IPS-NIHi7 (cell line): ENCODE measurements around the gene TNFAIP3.
"Not testable (repeated sequence)": the region's sequence is repeated elsewhere in the genome, so short reads cannot be mapped to it uniquely, and the experiment has no call there.

ENCODE experiments used
- DNase-seq: peaks from one replicate; pipeline ENCODE4 v3.0.0; 2012; ENCODE audit warnings: mixed read lengths; ENCODE audit errors: extremely low spot score

TNFAIP3 gene

DNA sequence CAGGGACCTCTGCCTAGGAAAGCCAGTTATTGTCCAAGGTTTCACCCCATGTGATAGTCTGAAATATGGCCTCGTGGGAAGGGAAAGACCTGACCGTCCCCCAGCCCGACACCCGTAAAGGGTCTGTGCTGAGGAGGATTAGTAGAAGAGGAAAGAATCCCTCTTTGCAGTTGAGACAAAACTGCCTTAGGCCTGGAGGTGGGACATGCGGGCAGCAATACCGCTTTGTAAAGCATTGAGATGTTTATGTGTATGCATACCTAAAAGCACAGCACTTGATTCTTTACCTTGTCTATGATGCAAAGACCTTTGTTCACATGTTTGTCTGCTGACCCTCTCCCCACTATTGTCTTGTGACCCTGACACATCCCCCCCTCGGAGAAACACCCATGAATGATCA is 22.3 kb upstream of the TNFAIP3 start:
- DNase-seq = not testable (repeated sequence)

DNA sequence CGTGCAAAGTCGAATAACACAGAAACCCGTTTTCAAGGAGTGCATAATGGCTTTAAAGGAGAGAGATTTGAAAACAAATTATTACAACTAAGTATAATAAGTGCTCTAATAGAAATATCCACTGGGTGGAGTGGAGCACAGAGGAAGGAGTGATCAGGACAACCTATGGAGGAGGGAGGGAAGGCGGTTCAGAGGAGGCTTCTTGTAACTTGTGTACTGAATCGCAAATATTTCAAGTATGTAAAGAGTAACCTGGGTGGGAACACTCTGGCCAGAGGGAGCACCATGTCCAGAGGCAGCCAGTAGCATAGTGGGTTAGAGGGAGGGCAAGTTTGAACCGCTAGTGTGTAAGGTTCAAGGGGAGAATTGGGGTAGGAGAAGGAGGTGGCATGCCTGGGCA is 21.6 kb upstream of the TNFAIP3 start:
- no peak for DNase-seq

DNA sequence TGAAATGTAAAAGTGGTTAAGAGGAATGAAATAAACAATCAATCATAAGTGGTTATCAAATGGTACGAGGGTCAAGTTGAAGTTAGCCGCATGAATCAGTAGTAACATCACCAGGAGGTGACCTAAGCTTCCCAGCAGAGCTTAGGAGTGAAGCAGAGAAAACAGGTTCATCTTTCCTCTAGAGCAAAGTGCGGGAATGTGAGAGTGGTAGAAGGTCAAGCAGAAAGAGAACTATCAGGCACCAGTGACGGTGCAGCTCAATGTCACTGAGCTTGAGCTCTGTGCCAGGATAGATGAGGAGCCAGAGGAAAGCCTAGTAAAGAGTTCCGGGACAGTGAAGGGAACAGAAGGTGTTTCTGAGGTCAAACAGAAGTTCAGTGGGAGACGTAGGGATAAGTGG is 20.8 kb upstream of the TNFAIP3 start:
- no peak for DNase-seq

DNA sequence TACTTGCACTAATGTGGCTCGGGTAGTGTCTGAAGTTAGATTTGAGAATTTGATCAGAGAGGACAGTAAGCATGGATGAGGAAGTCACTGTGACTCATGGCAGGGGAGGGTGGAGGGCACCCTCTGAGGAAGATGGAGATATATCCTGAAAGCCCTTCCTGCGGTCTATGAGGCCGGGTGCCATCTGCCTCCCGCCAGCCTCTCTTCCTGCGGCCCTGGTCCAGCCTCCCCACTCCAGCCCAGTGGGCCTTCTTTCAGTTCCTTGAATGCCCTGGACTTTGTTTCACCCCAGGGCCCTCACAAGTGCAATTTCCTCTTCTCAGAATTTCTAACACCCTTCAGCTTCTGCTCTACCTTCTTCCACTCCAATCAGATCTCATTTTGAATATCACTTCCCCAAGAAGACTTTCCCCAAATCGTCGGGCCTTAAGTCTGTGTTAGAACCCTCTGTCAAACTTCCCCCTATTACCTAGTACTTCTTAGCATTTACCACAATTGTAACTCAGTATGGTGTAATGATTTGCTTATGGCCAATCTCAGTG is 20.2 kb upstream of the TNFAIP3 start:
- no peak for DNase-seq

DNA sequence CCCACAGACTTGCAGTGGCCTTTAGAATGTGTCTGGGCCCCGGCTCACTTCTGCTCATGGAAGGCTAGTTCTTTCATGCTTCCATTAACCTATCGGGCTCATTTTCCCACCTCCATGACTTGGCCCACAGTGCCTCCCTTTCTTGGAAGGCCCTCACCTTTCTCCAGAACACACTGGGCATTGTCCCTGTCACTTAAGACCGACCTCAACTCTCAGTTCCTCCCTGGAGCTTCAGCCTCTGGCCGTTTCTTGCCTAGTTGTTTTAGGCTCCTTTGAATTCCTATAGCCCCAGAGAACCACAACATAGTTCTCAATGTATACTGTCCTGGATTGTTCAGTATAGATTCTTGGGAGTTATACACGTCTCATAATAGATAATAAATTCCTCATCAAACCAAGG is 19.3 kb upstream of the TNFAIP3 start:
- DNase-seq = no peak

DNA sequence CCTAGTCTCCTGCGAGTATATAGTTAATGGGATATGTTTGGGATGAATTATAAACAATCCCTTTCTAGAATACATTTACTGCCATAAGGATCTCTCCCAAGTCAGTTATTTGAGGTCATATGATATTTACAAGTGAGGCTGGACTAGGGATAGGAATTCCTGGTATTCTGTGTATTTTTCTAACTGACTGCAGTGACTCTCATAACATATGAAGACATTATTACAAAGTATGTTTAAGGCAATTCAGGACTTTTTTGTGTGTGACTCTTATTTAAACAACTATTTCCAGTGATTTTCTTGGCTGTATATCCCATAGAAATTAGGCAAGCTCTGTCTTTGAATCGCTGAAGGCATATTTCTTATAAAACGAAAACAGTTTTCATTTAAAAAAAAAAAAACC is 18.4 kb upstream of the TNFAIP3 start:
- DNase-seq = no peak

DNA sequence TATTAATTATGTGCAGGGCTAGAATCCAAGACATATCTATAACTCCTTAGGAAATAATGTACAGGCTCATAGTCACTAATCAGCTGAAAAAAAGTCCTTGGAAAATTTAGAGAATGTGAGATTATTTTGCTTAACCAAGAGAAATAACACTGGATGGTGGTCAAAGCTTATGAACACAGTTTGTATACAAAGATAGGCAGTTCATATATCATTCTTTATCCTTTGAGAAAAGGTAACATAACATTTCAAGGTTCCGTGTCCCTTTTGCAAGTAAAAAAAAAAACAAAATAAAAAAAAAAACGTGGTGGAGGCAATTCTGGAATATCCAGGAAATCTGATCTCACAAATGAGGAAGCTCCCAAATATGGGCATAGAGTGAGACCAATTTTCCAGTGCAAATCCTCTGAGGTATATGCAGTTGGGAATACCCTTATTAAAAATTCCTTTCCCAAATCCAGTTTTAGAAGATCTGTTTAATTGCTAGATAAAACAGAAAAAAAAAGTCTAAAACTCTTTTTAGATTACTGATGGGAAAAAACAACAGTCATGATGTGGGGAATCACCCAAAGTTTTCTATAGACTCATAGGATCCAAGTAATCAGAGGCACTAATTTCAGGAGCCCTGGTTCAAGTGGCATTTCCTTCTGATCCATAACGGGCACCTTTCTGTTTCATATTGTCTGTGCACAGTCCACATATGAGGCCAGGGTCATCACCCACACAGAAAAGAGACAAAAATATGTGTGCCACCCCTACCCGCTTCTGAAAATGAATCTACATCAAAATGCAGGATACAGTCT is 17.7 kb upstream of the TNFAIP3 start:
- DNase-seq = no peak

DNA sequence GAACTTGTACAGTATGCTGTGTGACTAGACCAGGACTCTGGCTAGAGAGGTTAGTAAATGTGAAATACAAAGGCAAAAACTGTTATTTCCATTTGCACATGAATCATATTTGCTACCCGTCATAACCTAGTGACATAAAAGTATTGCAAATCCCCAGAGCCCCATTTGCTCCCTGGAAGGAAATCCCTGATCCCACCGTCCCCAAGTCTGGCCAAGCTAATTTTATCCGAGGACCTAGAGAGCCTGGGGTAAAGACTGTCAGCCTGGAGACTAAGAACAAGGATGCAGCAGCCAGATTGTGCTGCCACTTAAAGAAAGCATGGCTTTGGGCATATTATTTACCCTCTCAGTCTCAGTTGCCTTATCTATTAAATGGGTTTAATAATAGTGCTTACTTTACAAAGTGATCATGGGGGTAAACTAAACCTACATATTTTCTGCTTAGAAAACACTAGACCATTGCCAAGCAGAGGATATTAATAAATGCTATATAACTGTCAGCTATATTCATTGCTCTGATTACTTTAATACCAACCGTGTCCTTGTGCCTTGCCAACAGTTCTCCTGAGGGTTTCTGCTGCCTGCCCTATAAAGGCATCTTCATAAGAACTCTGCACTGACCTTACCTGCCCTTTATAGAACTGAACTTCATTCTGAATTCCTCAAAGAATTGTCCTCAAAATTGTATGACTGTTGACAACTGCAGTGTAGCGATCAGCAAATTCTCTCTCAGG is 16.9 kb upstream of the TNFAIP3 start:
- no peak for DNase-seq

DNA sequence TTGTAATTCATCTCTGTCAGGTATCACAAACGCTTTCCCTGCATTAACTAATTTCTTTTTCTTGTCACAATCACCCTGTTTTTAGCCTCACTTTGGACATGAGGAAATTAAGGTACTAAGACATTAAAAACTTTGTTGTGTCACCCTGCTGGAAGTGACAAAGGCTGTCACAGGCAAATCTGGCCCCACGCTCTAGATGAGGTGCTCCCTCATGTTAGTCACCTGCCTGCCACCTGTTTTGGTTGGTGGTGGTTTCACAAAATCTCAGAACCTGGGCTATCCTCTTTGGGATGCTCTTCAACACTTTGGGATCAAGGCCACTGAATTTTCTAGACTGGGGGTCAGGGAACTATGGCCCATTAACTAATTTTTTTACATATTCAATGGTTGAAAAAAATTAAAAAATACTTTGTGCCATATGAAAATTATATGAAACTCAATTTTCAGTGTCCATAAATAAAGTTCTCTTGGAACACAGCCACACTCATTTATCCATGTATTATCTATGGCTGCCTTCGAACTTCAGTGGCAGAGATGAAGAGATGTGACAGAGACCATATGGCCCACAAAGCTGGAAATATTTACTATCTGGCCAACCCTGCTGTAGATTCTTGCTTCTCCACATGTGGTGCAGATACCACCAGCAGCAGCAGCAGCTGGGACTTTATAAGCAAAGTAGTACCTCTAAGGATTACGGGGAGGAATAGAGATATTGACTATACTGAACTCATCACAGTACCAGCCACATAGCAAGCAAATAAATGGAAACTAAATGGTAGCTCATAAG is 16.1 kb upstream of the TNFAIP3 start:
- DNase-seq = no peak

DNA sequence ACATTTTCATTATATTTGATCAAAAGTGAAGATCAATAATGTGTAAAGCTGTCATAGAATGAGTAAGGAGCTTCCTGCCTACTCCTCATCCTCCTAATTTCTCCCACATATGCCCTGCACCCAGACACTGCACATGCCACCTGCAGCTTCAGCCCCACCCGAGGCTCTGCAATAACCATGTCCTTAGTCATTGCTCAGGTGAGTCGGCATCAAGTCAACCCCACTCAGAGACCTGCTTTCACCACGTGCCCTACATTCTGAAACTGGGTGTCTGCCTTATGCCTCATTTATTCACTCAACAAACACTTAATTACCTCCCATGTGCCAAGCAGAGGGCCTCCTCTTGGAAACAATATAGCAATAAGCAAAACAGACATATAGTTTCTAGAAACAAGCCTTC is 15.4 kb upstream of the TNFAIP3 start:
- no peak for DNase-seq

DNA sequence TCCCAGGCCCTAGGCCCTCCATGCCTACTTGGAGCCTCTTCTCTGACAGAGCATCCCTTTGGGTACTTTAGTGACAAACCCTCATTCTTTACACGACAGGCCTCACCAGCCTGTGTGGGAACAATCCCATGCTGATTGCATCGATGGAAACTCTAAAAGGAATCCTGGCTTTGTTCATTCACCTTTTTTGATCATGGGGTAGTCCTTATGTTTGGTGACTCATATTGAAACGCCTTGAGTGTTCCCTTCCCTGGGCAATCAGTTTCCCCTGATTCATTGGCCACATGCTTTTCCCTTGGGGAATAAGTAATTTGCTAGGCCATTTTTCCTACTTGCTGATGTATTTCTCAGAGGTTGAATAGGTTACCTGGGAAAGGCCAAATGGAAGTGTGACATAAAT is 14.7 kb upstream of the TNFAIP3 start:
- DNase-seq = no peak

DNA sequence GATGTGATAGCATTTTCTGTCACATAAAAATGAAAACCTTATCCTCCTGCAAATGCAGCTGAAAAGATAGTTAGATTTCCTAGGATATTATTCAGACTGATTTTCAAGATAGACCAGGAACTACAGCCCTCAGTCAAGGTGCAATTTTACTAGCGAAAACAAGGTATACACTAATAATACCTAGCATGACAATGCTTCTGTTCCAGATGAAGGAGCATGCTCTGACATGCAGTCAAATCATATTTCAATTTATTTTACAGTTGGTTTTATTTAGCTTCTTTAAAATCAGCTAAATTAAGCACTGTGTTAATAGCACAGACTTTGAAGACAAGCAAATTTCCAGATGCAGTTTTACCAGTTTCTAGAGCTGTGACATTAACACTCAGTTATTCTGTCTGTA is 14.2 kb upstream of the TNFAIP3 start:
- DNase-seq = no peak

DNA sequence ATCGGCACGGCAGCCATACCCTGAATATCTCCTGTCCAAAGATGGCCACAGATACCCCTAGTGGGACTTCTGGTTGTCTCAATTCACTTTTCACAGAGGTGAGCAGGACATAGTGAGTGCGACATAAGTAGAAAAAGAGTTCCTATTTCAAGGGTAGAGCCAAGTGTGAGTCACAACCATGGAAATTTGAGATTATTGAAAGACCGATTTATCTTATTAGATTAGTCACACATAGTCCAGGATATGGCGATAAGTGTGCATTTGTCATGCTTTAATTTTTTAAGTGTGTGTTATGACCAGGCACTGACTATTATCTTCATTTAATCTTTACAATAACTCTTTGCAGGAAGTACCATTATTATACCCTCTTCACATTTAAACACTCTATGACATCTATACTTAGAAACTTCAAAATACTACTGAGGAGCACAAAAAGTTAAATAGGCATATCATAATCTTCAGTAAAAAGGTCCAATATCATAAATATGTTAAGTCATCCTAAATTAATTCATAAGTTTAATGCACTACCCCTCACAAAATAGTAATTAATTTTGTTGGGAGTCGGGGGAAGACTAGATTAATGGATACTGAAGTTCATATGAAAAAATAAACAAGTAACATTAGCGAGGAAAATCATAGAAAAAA is 13.4 kb upstream of the TNFAIP3 start:
- DNase-seq = no peak

DNA sequence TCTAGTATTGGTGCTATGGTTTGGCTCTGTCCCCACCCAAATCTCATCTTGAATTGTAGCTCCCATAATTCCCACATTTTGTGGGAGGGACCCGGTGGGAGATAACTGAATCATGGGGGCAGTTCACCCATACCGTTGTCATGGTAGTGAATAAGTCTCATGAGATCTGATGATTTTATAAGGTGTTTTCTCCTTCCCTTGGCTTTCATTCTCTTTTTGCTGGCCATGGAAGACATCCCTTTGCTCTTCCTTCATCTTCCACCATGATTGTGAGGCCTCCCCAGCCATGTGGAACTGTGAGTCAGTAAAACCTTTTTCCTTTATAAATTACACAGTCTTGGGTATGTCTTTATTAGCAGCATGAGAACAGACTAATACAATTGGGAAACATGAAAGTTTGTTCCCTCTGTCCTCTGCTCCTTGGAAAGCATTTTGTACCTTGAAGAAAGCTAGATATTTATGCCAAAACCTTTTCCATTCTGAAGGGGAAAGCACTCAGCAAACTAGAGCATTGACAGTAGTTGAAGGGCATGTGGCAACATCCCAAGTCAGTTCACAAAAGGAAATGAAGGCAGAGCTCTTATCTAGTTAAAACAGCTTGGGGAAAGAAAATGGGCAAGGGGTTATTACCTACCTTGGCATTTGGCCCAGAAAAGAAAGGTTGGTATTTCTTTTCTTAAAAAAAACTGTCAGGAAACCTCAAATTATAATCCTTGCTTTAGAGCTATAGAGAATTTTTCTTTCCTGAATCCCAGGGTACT is 10.7 kb upstream of the TNFAIP3 start:
- DNase-seq = no peak

DNA sequence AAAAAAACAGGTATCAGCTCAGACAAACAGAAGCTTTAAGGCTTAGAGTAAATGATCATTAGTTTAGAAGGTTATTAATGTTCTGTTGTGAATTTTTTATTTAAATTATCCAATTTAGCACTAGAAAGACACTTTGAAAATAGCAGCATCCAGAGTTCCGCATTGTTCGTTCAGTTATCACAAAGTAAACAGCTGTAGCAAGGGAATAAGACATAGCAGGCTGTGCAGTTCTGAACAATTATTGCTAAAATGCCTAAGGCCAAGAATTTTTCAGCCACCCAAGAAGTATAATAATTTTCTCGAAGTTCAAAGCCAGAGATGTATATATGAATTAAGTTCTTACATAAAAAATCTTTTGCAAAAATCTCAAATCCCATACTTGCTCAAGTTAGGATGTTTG is 8.0 kb upstream of the TNFAIP3 start:
- DNase-seq = no peak

DNA sequence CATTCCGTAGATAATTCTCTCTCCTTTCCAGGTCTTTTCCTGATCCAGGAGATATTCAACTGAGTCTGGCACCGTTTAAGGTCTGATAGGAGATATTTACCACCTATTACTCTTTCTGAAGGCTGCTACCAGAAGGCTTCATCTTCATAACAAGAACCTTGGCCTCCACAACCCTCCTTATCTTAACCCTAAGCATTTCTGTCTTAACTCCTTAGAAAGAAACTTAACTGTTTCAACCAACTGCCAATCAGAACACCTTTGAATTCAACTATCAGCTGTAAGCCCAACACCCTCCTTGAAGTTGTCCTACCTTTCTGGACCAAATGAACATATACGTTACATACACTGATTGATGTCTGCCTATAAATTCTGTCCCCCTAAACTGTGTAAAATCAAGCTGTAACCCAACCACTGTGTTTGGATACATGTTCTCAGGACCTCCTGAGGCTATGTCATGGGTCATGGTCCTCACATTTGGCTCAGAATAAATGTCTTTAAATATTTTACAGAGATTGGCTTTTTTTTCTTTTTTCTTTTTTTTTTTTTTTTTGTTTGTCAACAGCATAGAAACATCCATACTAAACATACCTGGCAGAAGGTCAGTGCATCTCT is 6.6 kb upstream of the TNFAIP3 start:
- no peak for DNase-seq

DNA sequence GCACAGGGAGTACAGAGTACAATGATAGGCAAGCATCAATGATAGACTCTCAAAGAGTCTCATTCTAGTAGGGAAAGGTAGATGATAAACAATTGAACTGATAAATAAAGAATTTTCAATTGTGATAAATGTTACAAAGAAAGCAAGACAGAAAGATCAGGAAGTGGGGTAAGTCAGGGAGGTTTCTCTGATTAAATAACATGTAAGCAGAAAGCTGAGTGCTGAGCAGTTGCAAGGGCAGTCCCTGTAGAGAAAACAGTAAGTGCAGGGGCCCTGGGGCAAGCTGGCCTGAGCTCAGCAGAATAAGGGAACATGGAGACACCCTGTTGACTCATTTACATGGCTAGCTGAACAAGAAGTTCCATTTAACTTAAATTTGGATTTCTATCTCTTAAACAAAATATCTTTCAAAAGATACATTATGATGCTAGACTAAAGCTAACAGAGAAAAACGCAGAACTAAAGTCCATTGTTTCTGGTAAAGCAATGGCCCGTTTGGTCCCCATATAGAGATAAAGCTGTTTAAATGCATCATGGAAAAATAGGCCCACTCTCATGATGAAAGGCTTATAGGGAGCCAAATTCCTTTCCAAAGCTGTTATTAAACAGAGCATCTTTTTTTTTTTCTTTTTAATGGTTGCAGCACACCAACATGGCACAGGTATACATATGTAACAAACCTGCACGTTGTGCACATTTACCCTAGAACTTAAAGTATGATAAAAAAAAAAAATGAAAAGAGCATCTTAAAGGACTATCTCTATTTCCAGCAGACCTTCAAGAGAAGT is 5.3 kb upstream of the TNFAIP3 start:
- no peak for DNase-seq

DNA sequence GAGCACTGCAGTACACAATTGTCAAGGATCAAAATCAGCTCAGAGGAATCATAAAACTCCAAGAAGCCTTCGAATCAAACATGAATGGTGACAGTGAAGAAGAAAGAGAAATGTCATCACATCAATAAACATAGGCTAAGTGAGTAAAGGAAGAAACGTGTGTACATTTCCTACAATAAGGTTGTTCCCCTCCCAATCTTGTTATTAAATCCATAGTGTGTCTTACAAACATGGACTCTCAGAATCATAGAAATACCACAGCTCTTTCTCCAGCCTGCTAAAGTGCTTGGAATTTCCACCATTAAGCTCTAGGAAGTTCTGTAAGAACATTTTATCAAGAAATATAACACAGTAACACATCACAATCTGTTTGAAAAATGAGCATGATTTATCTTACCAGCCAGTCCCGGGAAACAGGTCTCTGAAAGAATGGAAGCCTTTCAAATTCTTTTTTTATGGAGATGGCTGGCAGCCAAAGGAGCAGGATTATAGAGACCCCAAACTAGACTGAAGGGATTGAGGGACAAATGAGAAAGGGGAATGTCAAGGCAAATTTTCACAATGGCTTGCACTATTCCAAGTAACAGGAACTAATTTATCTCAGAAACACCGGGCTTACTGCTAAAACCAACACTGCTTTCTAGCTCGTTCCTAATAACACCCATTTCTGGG is 4.5 kb upstream of the TNFAIP3 start:
- DNase-seq = no peak

DNA sequence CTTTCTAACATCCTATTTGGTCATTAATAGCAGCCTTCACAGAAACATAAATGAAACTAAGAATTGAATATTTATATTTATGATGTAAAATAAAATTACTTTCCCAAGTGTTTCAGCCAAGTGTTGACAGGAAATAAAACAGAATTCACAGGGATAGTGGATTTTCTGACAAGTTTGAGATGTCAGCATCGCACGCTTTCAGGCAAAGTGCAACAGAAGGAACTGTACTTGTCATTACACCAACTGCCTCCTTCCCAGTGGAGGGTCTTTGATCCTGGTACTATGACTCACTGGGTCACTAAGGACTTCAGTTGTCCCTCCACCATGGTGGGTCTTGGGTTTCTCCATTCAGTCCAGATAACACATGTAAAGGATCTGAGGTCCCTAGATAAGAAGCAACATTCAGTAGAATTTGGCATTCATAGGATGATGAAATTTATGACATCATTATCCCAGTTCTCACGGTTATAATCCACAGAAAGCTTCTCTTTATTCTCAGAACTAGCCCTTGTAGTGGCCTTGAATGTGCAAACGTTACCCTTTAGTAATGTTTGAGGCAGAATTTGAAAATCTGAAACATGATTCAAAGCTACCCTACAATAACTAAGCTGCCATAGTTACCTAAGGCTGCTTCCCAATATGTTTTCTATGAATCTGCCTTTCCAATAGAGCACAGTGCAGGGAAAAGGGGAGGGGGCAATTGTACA is 3.8 kb upstream of the TNFAIP3 start:
- no peak for DNase-seq
